H9 (cell line): ENCODE measurements around the gene ZNF638. TPM values are rescaled to one million over a fixed set of nuclear protein-coding genes. Genes with fewer than 3 reads are reported as not detected.

Source experiments
- DNase-seq: peaks from one replicate; pipeline ENCODE4 v3.0.0-alpha.2; 2017
- H2AFZ ChIP-seq: one replicate; pipeline ENCODE4 v1.6.1; 2013; ENCODE audit warnings: mild to moderate bottlenecking, low read length, control low read depth, moderate library complexity
- H2AK5ac ChIP-seq: 2 replicates; pipeline ENCODE4 v1.6.1; 2013; ENCODE audit warnings: low read length, control low read depth, mixed read lengths; ENCODE audit not compliant: insufficient read length
- H2BK120ac ChIP-seq: one replicate; pipeline ENCODE4 v1.6.1; 2013; ENCODE audit warnings: low read depth, mild to moderate bottlenecking, low read length, control low read depth, inconsistent platforms; ENCODE audit not compliant: poor library complexity, severe bottlenecking
- H2BK12ac ChIP-seq: 2 replicates; pipeline ENCODE4 v1.6.1; 2013; ENCODE audit warnings: low read length, control low read depth, mixed read lengths, low read depth; ENCODE audit not compliant: insufficient read length
- H2BK15ac ChIP-seq: 2 replicates; pipeline ENCODE4 v1.6.1; 2013; ENCODE audit warnings: low read depth, low read length, control low read depth
- H2BK20ac ChIP-seq: one replicate; pipeline ENCODE4 v1.6.1; 2013; ENCODE audit warnings: low read depth, mild to moderate bottlenecking, low read length, control low read depth, inconsistent platforms; ENCODE audit not compliant: poor library complexity, severe bottlenecking
- H2BK5ac ChIP-seq: 2 replicates; pipeline ENCODE4 v1.6.1; 2013; ENCODE audit warnings: low read length, control low read depth, mixed read lengths; ENCODE audit not compliant: insufficient read length
- H3K14ac ChIP-seq: 2 replicates; pipeline ENCODE4 v1.6.1; 2013; ENCODE audit warnings: low read length, control low read depth; ENCODE audit not compliant: insufficient read depth
- H3K18ac ChIP-seq: 2 replicates; pipeline ENCODE4 v1.6.1; 2013; ENCODE audit warnings: low read depth, mild to moderate bottlenecking, mixed read lengths, low read length, control low read depth; ENCODE audit not compliant: insufficient read length
- H3K23ac ChIP-seq: 2 replicates; pipeline ENCODE4 v1.6.1; 2013; ENCODE audit warnings: low read length, control low read depth, mixed read lengths, low read depth; ENCODE audit not compliant: insufficient read length
- H3K23me2 ChIP-seq: 2 replicates; pipeline ENCODE4 v1.6.1; 2013; ENCODE audit warnings: low read depth, mild to moderate bottlenecking, mixed read lengths, low read length, control low read depth; ENCODE audit not compliant: insufficient read length, poor library complexity, severe bottlenecking
- H3K27ac ChIP-seq: 2 replicates; pipeline ENCODE4 v1.5.1; 2013; ENCODE audit warnings: low read length, control low read depth, mixed read lengths, low read depth; ENCODE audit not compliant: insufficient read length
- H3K27me3 ChIP-seq: 2 replicates; pipeline ENCODE4 v1.6.1; 2013; ENCODE audit warnings: low read length, control low read depth, inconsistent platforms; ENCODE audit not compliant: insufficient read depth
- H3K4ac ChIP-seq: 2 replicates; pipeline ENCODE4 v1.6.1; 2013; ENCODE audit warnings: low read depth, mild to moderate bottlenecking, control low read depth, inconsistent platforms, low read length, moderate library complexity
- H3K4me1 ChIP-seq: 2 replicates; pipeline ENCODE4 v1.6.1; 2013; ENCODE audit warnings: low read length, control low read depth, inconsistent platforms; ENCODE audit not compliant: insufficient read depth
- H3K4me2 ChIP-seq: 2 replicates; pipeline ENCODE4 v1.6.1; 2013; ENCODE audit warnings: low read length, control low read depth, mixed read lengths; ENCODE audit not compliant: insufficient read length, insufficient read depth
- H3K56ac ChIP-seq: 2 replicates; pipeline ENCODE4 v1.6.1; 2013; ENCODE audit warnings: low read depth, mild to moderate bottlenecking, mixed read lengths, low read length, control low read depth; ENCODE audit not compliant: insufficient read length
- H3K79me1 ChIP-seq: 2 replicates; pipeline ENCODE4 v1.6.1; 2013; ENCODE audit warnings: low read depth, mild to moderate bottlenecking, moderate library complexity, low read length, control low read depth, inconsistent platforms; ENCODE audit not compliant: insufficient read depth, poor library complexity, severe bottlenecking
- H3K79me2 ChIP-seq: 2 replicates; pipeline ENCODE4 v1.6.1; 2013; ENCODE audit warnings: low read length, control low read depth, inconsistent platforms; ENCODE audit not compliant: insufficient read depth
- H3K9ac ChIP-seq: 2 replicates; pipeline ENCODE4 v1.6.1; 2013; ENCODE audit warnings: low read length, control low read depth, mixed read lengths; ENCODE audit not compliant: insufficient read length; ENCODE audit errors: extremely low read depth
- H3K9me3 ChIP-seq: one replicate; pipeline ENCODE4 v1.6.1; 2013; ENCODE audit warnings: low read depth, low read length, inconsistent platforms; ENCODE audit not compliant: control insufficient read depth
- H3T11ph ChIP-seq: one replicate; pipeline ENCODE4 v1.6.1; 2013; ENCODE audit warnings: mild to moderate bottlenecking, low read length, control low read depth, inconsistent platforms
- H4K20me1 ChIP-seq: one replicate; pipeline ENCODE4 v1.6.1; 2013; ENCODE audit not compliant: control insufficient read depth, insufficient read length, insufficient read depth
- H4K5ac ChIP-seq: 2 replicates; pipeline ENCODE4 v1.6.1; 2013; ENCODE audit warnings: low read depth, mild to moderate bottlenecking, mixed read lengths, low read length, control low read depth; ENCODE audit not compliant: insufficient read length
- H4K8ac ChIP-seq: replicated peaks from 2 replicates; pipeline ENCODE4 v1.6.1; 2013; ENCODE audit warnings: low read length, control low read depth, mixed read lengths, low read depth; ENCODE audit not compliant: insufficient read length
- H4K91ac ChIP-seq: 2 replicates; pipeline ENCODE4 v1.6.1; 2013; ENCODE audit warnings: low read depth, mild to moderate bottlenecking, moderate library complexity, mixed read lengths, low read length, control low read depth; ENCODE audit not compliant: insufficient read length
- H3K27ac Mint-ChIP-seq, 3 experiments: 2 replicates in 2 of 3; 3 replicates in 1 of 3; pipeline ENCODE4 v1.8.0; 2020 to 2021; ENCODE audit warnings: mixed read lengths in 3 of 3, mild to moderate bottlenecking in 1 of 3, moderate library complexity in 1 of 3
- H3K27me3 Mint-ChIP-seq: 2 replicates; pipeline ENCODE4 v1.8.0; 2021; ENCODE audit warnings: low read depth, mild to moderate bottlenecking, moderate library complexity, mixed read lengths
- H3K36me3 Mint-ChIP-seq, 3 experiments: 2 replicates in 2 of 3; 3 replicates in 1 of 3; pipeline ENCODE4 v1.8.0; 2020 to 2021; ENCODE audit warnings: low read depth in 3 of 3, mixed read lengths in 3 of 3; ENCODE audit not compliant: insufficient read depth in 1 of 3
- H3K4me1 Mint-ChIP-seq, 2 experiments: 2 replicates each; pipeline ENCODE4 v1.8.0; 2020; ENCODE audit warnings: mixed read lengths in 2 of 2
- H3K4me3 Mint-ChIP-seq, 2 experiments: 2 replicates in 1 of 2; 3 replicates in 1 of 2; pipeline ENCODE4 v1.8.0; 2020 to 2021; ENCODE audit warnings: mild to moderate bottlenecking in 2 of 2, mixed read lengths in 2 of 2, moderate library complexity in 1 of 2
- H3K9me3 Mint-ChIP-seq, 2 experiments: 2 replicates in 1 of 2; 3 replicates in 1 of 2; pipeline ENCODE4 v1.8.0; 2020; ENCODE audit warnings: mild to moderate bottlenecking in 2 of 2, mixed read lengths in 2 of 2, moderate library complexity in 1 of 2
- WGBS: extraction: QIAGEN DNeasy Blood & Tissue Kit; methylation state at CpG from one replicate; pipeline ENCODE4 v1.1.7; 2013; ENCODE audit warnings: missing lambda C conversion rate, low lambda C conversion rate, mixed read lengths; ENCODE audit not compliant: insufficient read length; ENCODE audit errors: extremely low coverage; 5-methylcytosine and 5-hydroxymethylcytosine counted together
- total RNA-seq: library from RNA; stranded (reverse); gene quantifications from 2 replicates; pipeline ENCODE4 v1.2.1, GENCODE V29; 2021
- TF ChIP-seq, protein P1 (sequence below): fragments of 200-600 bp; sonication (generic); conservative IDR thresholded peaks from 3 replicates; pipeline ENCODE4 v1.8.0; 2021; ENCODE audit warnings: antibody characterized with exemption, mild to moderate bottlenecking

ZNF638 gene
- total RNA-seq, 1 experiment from 2014 or later: 146 TPM

DNA sequence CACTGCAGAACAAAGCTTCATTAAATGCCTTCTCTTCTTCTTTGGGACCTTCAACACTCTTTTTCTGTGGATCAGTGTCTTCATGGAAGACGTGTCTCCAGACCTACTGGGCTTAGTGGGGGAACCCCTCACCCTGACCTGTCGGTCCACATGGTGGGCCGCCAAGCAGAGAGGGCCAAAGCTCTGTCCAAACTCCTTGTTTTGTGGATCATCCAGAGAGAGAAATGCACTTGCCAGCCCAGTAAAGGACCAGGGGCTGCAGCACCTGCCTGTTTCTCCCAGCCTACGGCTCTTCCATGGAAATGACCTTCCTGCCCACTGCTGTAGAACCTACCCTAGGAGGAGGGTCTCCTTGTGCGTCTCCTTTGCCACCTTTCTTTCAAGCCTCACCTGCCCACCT, 147.7 kb downstream of the ZNF638 start:
- no peak overlapping the region for H4K8ac ChIP-seq
- H4K5ac ChIP-seq: no peak overlapping the region
- H2BK15ac ChIP-seq: no peak overlapping the region
- H3K79me2 ChIP-seq: no peaks in the 10 kb centered on the region
- no peaks in the 10 kb centered on the region for H3K27me3 ChIP-seq
- no peaks in the 10 kb centered on the region for H3K79me1 ChIP-seq
- no peak overlapping the region for H2BK5ac ChIP-seq
- TF ChIP-seq, protein P1, sequence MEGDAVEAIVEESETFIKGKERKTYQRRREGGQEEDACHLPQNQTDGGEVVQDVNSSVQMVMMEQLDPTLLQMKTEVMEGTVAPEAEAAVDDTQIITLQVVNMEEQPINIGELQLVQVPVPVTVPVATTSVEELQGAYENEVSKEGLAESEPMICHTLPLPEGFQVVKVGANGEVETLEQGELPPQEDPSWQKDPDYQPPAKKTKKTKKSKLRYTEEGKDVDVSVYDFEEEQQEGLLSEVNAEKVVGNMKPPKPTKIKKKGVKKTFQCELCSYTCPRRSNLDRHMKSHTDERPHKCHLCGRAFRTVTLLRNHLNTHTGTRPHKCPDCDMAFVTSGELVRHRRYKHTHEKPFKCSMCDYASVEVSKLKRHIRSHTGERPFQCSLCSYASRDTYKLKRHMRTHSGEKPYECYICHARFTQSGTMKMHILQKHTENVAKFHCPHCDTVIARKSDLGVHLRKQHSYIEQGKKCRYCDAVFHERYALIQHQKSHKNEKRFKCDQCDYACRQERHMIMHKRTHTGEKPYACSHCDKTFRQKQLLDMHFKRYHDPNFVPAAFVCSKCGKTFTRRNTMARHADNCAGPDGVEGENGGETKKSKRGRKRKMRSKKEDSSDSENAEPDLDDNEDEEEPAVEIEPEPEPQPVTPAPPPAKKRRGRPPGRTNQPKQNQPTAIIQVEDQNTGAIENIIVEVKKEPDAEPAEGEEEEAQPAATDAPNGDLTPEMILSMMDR: no peak
- no peak overlapping the region for H3K18ac ChIP-seq
- H2BK120ac ChIP-seq: no peak overlapping the region
- H3K14ac ChIP-seq: no peak overlapping the region
- no peak overlapping the region for H3K4ac ChIP-seq
- H3K9me3 ChIP-seq: no peaks in the 10 kb centered on the region
- H2BK20ac ChIP-seq: no peak overlapping the region
- Mint-ChIP-seq H3K36me3 (peaks cover 0 to 2% (median 0%) of the 10 kb centered on the region in 3 experiments; a peak in 3 of 7 replicates), H3K27ac (no peak overlapping the region), H3K4me1 (peaks cover 30 to 32% of the 10 kb centered on the region in 2 experiments), H3K9me3 (no peaks in the 10 kb centered on the region; a peak in 1 of 5 replicates), H3K27me3 (peaks cover 5% of the 10 kb centered on the region), H3K4me3 (peak overlapping the region in 1 of 2 experiments; percentile 41; a peak in 1 of 5 replicates)
- H4K20me1 ChIP-seq: no peaks in the 10 kb centered on the region
- no peak overlapping the region for H3K23ac ChIP-seq
- no peaks in the 10 kb centered on the region; the same call in 1 of the 2 replicates for H3K4me1 ChIP-seq
- H3K27ac ChIP-seq: no peak overlapping the region
- no peak overlapping the region for H3K9ac ChIP-seq
- H2AFZ ChIP-seq: no peak overlapping the region
- no peak overlapping the region for H3K4me2 ChIP-seq
- no peak for DNase-seq
- H3T11ph ChIP-seq: no peak overlapping the region
- no peak overlapping the region for H2BK12ac ChIP-seq
- H3K23me2 ChIP-seq: no peaks in the 10 kb centered on the region
- H2AK5ac ChIP-seq: no peak overlapping the region
- WGBS: no CpG with 5 or more reads among the region's 5 CpGs
- H3K56ac ChIP-seq: no peak overlapping the region
- H4K91ac ChIP-seq: no peak overlapping the region
